ENCODE measurements around the gene YIPF6.
"Not testable (repeated sequence)": the region's sequence is repeated elsewhere in the genome, so short reads cannot be mapped to it uniquely, and the experiment has no call there.

Gene YIPF6

DNA sequence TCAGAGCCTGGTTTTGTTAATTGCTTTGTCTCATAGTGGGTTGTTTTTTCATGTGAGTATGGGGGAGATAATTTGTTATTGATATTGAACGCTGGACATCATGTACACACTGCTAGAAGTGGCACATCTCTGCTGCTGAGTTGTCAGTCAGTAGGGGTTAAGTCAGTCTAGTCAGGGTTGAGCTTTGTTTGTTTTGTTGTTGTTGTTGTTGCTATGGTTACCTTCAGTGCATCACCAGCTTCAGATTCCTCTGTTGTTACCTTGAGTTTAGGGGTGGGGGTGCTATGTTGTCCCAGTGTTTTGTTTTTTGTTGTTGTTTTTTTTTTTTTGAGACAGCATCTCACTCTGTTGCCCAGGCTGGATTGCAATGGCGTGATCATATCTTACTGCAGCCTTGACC is 9.9 kb downstream of the YIPF6 start:
- Histone ChIP-seq H2BK5ac (ENCODE audit: low read length) (no peak overlapping the region), H3K27me3 (ENCODE audit: insufficient read depth, low read length, poor library complexity) (no peaks in the 10 kb centered on the region), H3K4me3 (ENCODE audit: low read length) (no peak overlapping the region), H2BK120ac (ENCODE audit: low read depth, low read length) (no peak overlapping the region), H3K4me2 (ENCODE audit: low read length) (no peak overlapping the region), H3K18ac (ENCODE audit: low read length) (no peak overlapping the region), H2BK15ac (replicated peaks; ENCODE audit: low read depth) (no peak overlapping the region), H4K5ac (ENCODE audit: low read length) (no peak overlapping the region), H3K9ac (ENCODE audit: low read length) (no peak overlapping the region), H2AK5ac (ENCODE audit: low read length) (no peak overlapping the region), H3K27ac (ENCODE audit: low read depth, low read length) (no peak overlapping the region), H3K4ac (ENCODE audit: low read depth, low read length) (no peak overlapping the region), H3K79me1 (ENCODE audit: low read length) (no peaks in the 10 kb centered on the region), H3K23ac (ENCODE audit: low read length) (no peak overlapping the region), H3K36me3 (ENCODE audit: control insufficient read depth, insufficient read depth, low read length) (no peaks in the 10 kb centered on the region), H3K4me1 (ENCODE audit: control insufficient read depth, low read depth, low read length) (no peaks in the 10 kb centered on the region), H3K79me2 (ENCODE audit: control insufficient read depth, insufficient read depth, low read length) (no peaks in the 10 kb centered on the region), H3K56ac (ENCODE audit: low read length) (no peak overlapping the region), H4K8ac (ENCODE audit: low read depth, low read length) (no peak overlapping the region)
- DNase-seq: peak; percentile 82
- no CpG with 5 or more reads among the region's 2 CpGs for WGBS (ENCODE audit: extremely low coverage, insufficient coverage, low lambda C conversion rate)

GRCh38 chrX:68511255-68511654 is 12.4 kb downstream of the YIPF6 start:
- no peaks in the 10 kb centered on the region for H3K4me1 ChIP-seq (ENCODE audit: control insufficient read depth, low read depth, low read length)
- no peaks in the 10 kb centered on the region for H3K27me3 ChIP-seq (ENCODE audit: insufficient read depth, low read length, poor library complexity)
- whole genome bisulfite sequencing (ENCODE audit: extremely low coverage, insufficient coverage, low lambda C conversion rate): no CpG with 5 or more reads among the region's 3 CpGs
- DNase-seq: peak; percentile 49
- no peak overlapping the region for H2BK120ac ChIP-seq (ENCODE audit: low read depth, low read length)
- no peak overlapping the region for H3K9ac ChIP-seq (ENCODE audit: low read length)
- no peak overlapping the region for H2BK5ac ChIP-seq (ENCODE audit: low read length)
- H2BK15ac ChIP-seq (replicated peaks; ENCODE audit: low read depth): no peak overlapping the region
- H3K36me3 ChIP-seq (ENCODE audit: control insufficient read depth, insufficient read depth, low read length): no peaks in the 10 kb centered on the region
- no peak overlapping the region for H4K5ac ChIP-seq (ENCODE audit: low read length)
- no peak overlapping the region for H3K23ac ChIP-seq (ENCODE audit: low read length)
- no peak overlapping the region for H3K27ac ChIP-seq (ENCODE audit: low read depth, low read length)
- H2AK5ac ChIP-seq (ENCODE audit: low read length): no peak overlapping the region
- H3K18ac ChIP-seq (ENCODE audit: low read length): no peak overlapping the region
- H3K4me3 ChIP-seq (ENCODE audit: low read length): no peak overlapping the region
- no peaks in the 10 kb centered on the region for H3K79me1 ChIP-seq (ENCODE audit: low read length)
- no peaks in the 10 kb centered on the region for H3K79me2 ChIP-seq (ENCODE audit: control insufficient read depth, insufficient read depth, low read length)
- H3K4me2 ChIP-seq (ENCODE audit: low read length): no peak overlapping the region
- no peak overlapping the region for H3K56ac ChIP-seq (ENCODE audit: low read length)
- no peak overlapping the region for H3K4ac ChIP-seq (ENCODE audit: low read depth, low read length)
- H4K8ac ChIP-seq (ENCODE audit: low read depth, low read length): no peak overlapping the region

DNA sequence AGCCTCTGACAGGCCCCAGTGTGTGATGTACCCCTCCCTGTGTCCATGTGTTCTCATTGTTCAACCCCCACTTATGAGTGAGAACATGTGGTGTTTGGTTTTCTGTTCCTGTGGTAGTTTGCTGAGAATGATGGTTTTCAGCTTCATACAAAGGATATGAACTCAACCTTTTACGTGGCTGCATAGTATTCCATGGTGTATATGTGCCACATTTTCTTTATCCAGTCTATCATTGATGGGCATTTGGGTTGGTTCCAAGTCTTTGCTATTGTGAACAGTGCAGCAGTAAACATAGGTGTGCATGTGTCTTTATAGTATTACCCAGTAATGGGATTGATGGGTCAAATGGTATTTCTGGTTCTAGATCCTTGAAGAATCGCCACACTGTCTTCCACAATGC is 25.8 kb downstream of the YIPF6 start:
- H3K27me3 ChIP-seq (ENCODE audit: insufficient read depth, low read length, poor library complexity); DNase-seq; H3K23ac ChIP-seq (ENCODE audit: low read length); H3K4me3 ChIP-seq (ENCODE audit: low read length); H3K79me2 ChIP-seq (ENCODE audit: control insufficient read depth, insufficient read depth, low read length); H3K18ac ChIP-seq (ENCODE audit: low read length); H3K56ac ChIP-seq (ENCODE audit: low read length); H2BK120ac ChIP-seq (ENCODE audit: low read depth, low read length); H3K9ac ChIP-seq (ENCODE audit: low read length); H2BK5ac ChIP-seq (ENCODE audit: low read length); H3K4me1 ChIP-seq (ENCODE audit: control insufficient read depth, low read depth, low read length); H3K4ac ChIP-seq (ENCODE audit: low read depth, low read length); H3K27ac ChIP-seq (ENCODE audit: low read depth, low read length); H3K36me3 ChIP-seq (ENCODE audit: control insufficient read depth, insufficient read depth, low read length); H4K5ac ChIP-seq (ENCODE audit: low read length); H3K4me2 ChIP-seq (ENCODE audit: low read length); H2BK15ac ChIP-seq (replicated peaks; ENCODE audit: low read depth); H2AK5ac ChIP-seq (ENCODE audit: low read length); H3K79me1 ChIP-seq (ENCODE audit: low read length); H4K8ac ChIP-seq (ENCODE audit: low read depth, low read length): not testable (repeated sequence)
- no CpG with 5 or more reads among the region's 2 CpGs for whole genome bisulfite sequencing (ENCODE audit: extremely low coverage, insufficient coverage, low lambda C conversion rate)

DNA sequence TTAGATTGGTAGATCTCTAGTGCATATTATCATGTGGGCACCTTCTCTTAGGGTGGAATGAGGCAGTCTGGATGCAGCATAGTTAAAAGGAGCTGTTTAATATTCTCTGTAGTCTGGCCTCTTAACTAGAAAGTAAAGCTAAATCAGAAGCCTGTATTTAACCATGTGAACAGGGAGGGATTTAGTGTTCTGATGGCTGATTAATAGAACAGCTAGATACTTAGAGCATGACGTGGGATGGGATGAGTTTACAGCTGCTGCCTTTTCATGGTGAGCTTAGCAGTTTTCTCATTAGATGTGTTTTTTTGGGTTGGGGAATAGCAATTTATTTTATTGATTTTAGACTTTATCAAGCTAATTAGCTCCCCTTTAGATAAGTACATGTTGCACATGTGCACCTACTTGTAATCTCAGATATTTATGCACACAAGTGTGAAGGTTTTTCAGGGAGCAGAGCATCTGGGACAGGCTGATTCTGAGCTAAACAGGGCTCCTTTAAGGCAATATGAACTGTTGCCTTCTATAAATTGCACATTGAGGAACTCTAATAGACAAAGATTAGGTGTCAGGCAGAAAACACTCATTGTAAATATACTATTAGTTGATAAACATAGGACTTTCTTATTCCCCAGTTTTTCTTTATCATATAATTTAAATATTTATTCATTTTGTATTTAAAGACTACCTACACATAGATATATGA is 34.1 kb downstream of the YIPF6 start:
- no peak overlapping the region for H2BK5ac ChIP-seq (ENCODE audit: low read length)
- H3K36me3 ChIP-seq (ENCODE audit: control insufficient read depth, insufficient read depth, low read length): no peaks in the 10 kb centered on the region
- no peak overlapping the region for H4K8ac ChIP-seq (ENCODE audit: low read depth, low read length)
- H3K79me1 ChIP-seq (ENCODE audit: low read length): no peaks in the 10 kb centered on the region
- H3K4me1 ChIP-seq (ENCODE audit: control insufficient read depth, low read depth, low read length): no peaks in the 10 kb centered on the region
- H2BK120ac ChIP-seq (ENCODE audit: low read depth, low read length): no peak overlapping the region
- H2AK5ac ChIP-seq (ENCODE audit: low read length): no peak overlapping the region
- no CpG with 5 or more reads among the region's 1 CpG for WGBS (ENCODE audit: extremely low coverage, insufficient coverage, low lambda C conversion rate)
- no peak overlapping the region for H3K4ac ChIP-seq (ENCODE audit: low read depth, low read length)
- no peak overlapping the region for H2BK15ac ChIP-seq (replicated peaks; ENCODE audit: low read depth)
- H3K18ac ChIP-seq (ENCODE audit: low read length): no peak overlapping the region
- no peak overlapping the region for H3K9ac ChIP-seq (ENCODE audit: low read length)
- no peak overlapping the region for H4K5ac ChIP-seq (ENCODE audit: low read length)
- H3K4me2 ChIP-seq (ENCODE audit: low read length): no peak overlapping the region
- H3K27me3 ChIP-seq (ENCODE audit: insufficient read depth, low read length, poor library complexity): no peaks in the 10 kb centered on the region
- no peak for DNase-seq
- no peak overlapping the region for H3K23ac ChIP-seq (ENCODE audit: low read length)
- no peak overlapping the region for H3K4me3 ChIP-seq (ENCODE audit: low read length)
- H3K79me2 ChIP-seq (ENCODE audit: control insufficient read depth, insufficient read depth, low read length): no peaks in the 10 kb centered on the region
- no peak overlapping the region for H3K56ac ChIP-seq (ENCODE audit: low read length)
- no peak overlapping the region for H3K27ac ChIP-seq (ENCODE audit: low read depth, low read length)

DNA sequence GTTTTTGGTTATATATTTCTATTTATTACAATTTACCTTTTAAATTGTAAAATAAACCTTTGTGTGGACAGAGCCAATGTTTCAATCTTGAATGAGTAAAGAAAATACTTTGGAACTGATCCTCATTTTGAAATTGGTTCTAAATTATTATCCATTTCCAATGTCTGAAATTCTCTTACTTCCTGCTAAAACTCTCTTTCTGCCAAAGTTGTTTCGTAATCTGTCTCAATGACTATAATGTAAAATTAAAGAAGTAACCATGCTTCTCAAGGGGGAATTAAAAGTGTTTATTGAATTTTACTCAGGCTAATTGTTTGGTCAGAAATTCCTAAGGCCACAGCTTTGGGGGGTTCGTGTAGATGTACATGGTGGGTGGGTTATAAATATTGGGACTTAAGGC is 34.8 kb downstream of the YIPF6 start:
- WGBS (ENCODE audit: extremely low coverage, insufficient coverage, low lambda C conversion rate): no CpG with 5 or more reads among the region's 2 CpGs

GRCh38 chrX:68534691-68535090 is 35.8 kb downstream of the YIPF6 start:
- H3K79me1 ChIP-seq (ENCODE audit: low read length): no peaks in the 10 kb centered on the region
- H3K4me1 ChIP-seq (ENCODE audit: control insufficient read depth, low read depth, low read length): no peaks in the 10 kb centered on the region
- no peak overlapping the region for H2BK5ac ChIP-seq (ENCODE audit: low read length)
- H3K18ac ChIP-seq (ENCODE audit: low read length): no peak overlapping the region
- no peak overlapping the region for H3K4me2 ChIP-seq (ENCODE audit: low read length)
- no peak overlapping the region for H2BK120ac ChIP-seq (ENCODE audit: low read depth, low read length)
- no peak overlapping the region for H3K9ac ChIP-seq (ENCODE audit: low read length)
- no peak overlapping the region for H3K4me3 ChIP-seq (ENCODE audit: low read length)
- no peak overlapping the region for H2AK5ac ChIP-seq (ENCODE audit: low read length)
- H3K79me2 ChIP-seq (ENCODE audit: control insufficient read depth, insufficient read depth, low read length): no peaks in the 10 kb centered on the region
- no peaks in the 10 kb centered on the region for H3K27me3 ChIP-seq (ENCODE audit: insufficient read depth, low read length, poor library complexity)
- H4K5ac ChIP-seq (ENCODE audit: low read length): no peak overlapping the region
- no peak overlapping the region for H3K23ac ChIP-seq (ENCODE audit: low read length)
- H4K8ac ChIP-seq (ENCODE audit: low read depth, low read length): no peak overlapping the region
- no peak overlapping the region for H2BK15ac ChIP-seq (replicated peaks; ENCODE audit: low read depth)
- no peak overlapping the region for H3K4ac ChIP-seq (ENCODE audit: low read depth, low read length)
- no peak overlapping the region for H3K56ac ChIP-seq (ENCODE audit: low read length)
- H3K36me3 ChIP-seq (ENCODE audit: control insufficient read depth, insufficient read depth, low read length): no peaks in the 10 kb centered on the region
- no peak for DNase-seq
- H3K27ac ChIP-seq (ENCODE audit: low read depth, low read length): no peak overlapping the region
- WGBS (ENCODE audit: extremely low coverage, insufficient coverage, low lambda C conversion rate): no CpG with 5 or more reads among the region's 4 CpGs

More for the DNA sequence above, 34.8 kb downstream of the YIPF6 start:
- no peaks in the 10 kb centered on the region for H3K36me3 ChIP-seq (ENCODE audit: control insufficient read depth, insufficient read depth, low read length)
- no peaks in the 10 kb centered on the region for H3K27me3 ChIP-seq (ENCODE audit: insufficient read depth, low read length, poor library complexity)
- no peak overlapping the region for H3K4me2 ChIP-seq (ENCODE audit: low read length)
- no peak for DNase-seq
- H2AK5ac ChIP-seq (ENCODE audit: low read length): no peak overlapping the region
- H3K79me2 ChIP-seq (ENCODE audit: control insufficient read depth, insufficient read depth, low read length): no peaks in the 10 kb centered on the region
- no peak overlapping the region for H2BK5ac ChIP-seq (ENCODE audit: low read length)
- no peak overlapping the region for H3K23ac ChIP-seq (ENCODE audit: low read length)
- H3K4me1 ChIP-seq (ENCODE audit: control insufficient read depth, low read depth, low read length): no peaks in the 10 kb centered on the region
- no peak overlapping the region for H3K27ac ChIP-seq (ENCODE audit: low read depth, low read length)
- H3K4me3 ChIP-seq (ENCODE audit: low read length): no peak overlapping the region
- H2BK120ac ChIP-seq (ENCODE audit: low read depth, low read length): no peak overlapping the region
- no peak overlapping the region for H4K5ac ChIP-seq (ENCODE audit: low read length)
- H3K79me1 ChIP-seq (ENCODE audit: low read length): no peaks in the 10 kb centered on the region
- H4K8ac ChIP-seq (ENCODE audit: low read depth, low read length): no peak overlapping the region
- no peak overlapping the region for H3K4ac ChIP-seq (ENCODE audit: low read depth, low read length)
- H3K18ac ChIP-seq (ENCODE audit: low read length): no peak overlapping the region
- no peak overlapping the region for H3K9ac ChIP-seq (ENCODE audit: low read length)
- H3K56ac ChIP-seq (ENCODE audit: low read length): no peak overlapping the region
- no peak overlapping the region for H2BK15ac ChIP-seq (replicated peaks; ENCODE audit: low read depth)
